GM21367 (cell line): ENCODE measurements around the gene LCE6A.

ENCODE experiments used
- ATAC-seq: cut with Tn5 transposase; IDR thresholded peaks from one replicate; pipeline ENCODE4 v1.9.1; 2021; ENCODE audit not compliant: unreplicated experiment

LCE6A gene

DNA sequence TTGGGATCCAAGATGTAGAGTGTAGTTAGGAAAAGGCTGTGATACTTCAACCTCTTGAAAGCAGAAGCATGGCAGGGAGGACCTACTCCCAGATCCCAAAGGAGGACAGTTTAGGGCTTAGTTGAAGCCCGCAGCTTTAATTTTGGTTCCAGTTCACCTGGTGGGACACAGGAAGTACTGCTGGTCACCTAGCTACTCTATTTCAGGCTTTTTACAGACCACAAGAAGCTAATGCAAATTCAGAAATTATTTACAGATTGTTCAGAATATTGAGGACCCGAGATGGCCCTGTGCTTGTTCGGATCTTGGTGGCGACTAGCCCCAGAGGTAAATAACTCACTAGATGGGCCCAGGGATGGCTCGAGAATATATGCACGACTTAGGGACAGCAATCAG, 29.1 kb downstream of the LCE6A start:
- ATAC-seq, result no peak

DNA sequence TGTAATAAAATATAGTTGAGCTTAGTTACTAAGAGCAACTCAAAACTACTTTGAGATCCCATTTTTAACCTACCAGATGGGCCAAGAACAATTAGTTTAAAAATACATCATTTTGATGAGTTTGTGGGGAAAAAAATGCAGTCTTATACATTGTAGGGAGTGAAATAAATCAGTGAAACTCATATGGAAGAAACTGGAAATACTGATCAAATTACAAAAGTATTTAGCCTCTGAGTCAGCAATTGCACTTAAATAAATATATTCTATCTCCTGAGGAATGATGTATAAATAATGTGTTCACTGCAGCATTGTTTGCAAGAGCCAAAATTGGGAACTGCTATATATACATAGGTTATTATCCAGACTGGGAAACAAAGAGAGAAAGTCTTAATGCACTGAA, 30.8 kb downstream of the LCE6A start:
- ATAC-seq, result no peak

DNA sequence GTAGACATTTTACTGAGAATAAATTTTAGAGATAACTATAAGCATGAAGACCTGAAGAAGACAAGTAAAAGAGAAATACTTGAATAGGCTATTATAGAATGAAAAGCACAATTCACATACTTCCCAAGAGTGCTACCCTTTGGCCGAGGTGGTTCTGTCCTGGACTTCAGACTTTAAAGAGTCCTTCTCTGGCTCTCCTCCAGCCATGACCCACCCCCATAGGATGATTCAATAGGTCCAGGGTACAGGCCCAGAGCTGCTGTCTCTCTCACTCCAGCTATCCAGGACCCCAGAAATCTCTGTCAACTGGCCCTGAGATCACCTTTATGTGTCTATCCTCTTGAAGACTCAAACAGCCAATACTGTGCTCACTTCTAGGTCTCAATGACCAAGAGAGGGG, 34.2 kb downstream of the LCE6A start:
- ATAC-seq, result no peak

DNA sequence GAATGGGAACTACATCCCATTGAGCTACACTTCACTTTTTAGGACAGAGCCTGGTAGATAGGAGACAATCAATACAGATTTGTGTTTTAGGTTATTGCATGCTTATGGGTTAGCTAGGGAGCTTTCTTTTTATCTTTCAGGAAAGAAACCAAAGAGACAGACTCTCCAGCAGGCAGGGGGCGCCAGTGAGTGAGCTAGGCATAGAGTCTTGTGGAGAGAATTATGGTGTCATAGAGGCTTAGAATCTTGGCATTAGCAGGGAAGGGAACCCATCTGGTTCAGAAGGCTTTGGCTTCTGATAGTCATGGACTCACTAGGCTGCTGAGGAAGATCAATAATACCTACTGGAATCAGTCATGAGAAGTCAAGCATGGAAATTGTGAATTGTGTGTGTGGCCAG, 35.4 kb downstream of the LCE6A start, which contains the start of gene SMCP:
Gene SMCP (plus strand): TSS at position 281 of the 400 bp plus-strand sequence. CDS start 6,101 bp downstream, outside the sequence.
- ATAC-seq, result no peak

DNA sequence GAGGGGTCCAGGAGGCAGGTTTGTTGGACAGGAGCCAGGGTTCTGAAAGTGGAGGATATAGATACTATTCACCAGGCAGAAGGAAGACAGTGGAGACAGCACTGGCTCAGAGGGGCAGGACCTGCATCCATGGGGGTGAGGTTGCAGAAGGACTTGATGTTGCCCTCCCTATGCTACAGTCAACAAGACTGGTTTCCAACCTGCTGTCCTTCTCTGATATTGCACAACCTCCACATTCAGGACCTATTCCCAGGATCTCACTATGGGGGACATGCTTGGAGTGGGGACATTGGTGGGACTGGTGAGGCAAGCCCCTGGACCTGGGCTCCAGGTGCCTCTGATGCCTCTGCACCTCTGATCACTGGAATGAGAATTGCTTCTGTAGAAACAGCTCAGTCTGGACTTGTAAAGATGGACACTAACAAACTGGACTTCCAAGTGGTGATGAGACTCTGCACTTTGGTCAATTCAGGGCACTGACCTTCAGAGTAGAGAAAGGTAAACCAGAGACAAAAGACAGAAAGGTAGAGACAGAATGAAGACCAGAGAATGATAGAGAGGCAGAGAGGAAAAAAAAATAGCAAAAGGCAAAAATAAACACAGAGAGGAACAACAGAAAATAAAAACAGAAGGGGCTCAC, 37.0 kb downstream of the LCE6A start:
- no peak for ATAC-seq

DNA sequence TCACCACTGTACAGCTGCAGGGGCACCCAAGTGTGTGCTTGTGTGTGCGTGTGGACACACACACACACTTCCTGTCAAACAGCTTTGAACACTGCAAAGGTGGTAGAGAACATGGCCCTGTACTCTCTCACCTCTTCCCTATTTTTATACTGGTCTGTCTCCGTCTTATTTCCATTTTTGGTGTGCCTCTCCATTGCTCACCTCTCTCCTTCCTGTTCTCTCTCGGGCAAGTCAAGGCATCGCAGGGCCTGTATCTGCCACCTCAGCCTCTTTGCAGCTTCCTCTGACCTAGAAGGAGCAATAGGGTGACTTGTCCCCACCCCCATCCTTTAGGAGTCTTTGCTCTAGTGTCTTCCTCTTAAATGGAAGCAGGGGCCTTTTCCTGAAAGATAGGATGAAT, 37.7 kb downstream of the LCE6A start:
- no peak for ATAC-seq

DNA sequence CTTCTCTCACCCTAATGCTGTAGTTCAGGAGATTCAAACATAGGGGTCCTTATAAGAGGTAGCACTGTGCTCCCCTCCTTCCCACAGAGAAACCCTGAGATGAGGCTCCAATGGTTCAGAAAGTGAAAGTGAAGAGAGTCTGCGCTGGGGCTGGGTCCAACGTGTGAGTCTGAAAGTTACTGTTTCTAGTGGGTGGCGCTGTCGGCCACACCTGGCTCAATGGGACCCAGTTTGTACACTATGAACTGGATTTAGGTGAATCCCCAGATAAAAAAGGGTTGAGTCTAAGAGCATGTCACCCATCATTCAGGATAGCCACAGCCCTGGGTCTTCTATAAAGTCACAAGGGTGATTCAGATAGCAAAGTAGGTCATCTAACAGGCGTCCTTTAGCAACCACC, 38.3 kb downstream of the LCE6A start:
- peak; percentile 47 for ATAC-seq

DNA sequence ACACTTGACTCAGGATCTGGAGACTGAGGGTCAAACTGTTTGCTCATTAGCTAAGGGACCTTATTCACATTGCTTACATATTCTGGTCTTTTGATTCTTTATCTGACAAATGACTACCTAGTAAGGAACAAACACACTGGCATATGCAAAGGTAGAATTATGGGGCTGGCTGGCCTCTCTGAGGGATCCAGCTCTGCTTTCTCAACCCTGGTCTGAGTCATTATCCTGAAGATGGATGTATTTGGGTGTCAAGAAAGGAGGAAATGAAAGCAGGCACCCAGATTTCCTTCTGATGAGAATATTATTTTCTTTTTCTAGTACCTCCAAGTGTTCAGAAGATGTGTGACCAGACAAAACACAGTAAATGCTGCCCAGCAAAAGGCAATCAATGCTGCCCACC, 41.4 kb downstream of the LCE6A start:
- no peak for ATAC-seq

DNA sequence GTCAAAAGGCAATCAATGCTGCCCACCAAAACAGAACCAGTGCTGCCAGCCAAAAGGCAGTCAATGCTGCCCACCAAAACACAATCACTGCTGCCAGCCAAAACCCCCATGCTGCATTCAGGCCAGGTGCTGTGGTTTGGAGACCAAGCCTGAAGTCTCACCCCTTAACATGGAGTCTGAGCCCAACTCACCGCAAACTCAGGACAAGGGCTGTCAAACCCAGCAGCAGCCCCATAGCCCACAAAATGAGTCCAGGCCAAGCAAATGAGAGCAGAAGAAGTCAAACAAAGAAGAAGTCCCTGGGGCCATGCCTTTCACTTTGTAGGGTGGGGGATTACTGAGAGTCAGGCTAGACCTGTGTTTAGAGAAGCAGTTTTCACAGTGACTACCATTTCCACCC, 41.9 kb downstream of the LCE6A start:
- ATAC-seq, result no peak

DNA sequence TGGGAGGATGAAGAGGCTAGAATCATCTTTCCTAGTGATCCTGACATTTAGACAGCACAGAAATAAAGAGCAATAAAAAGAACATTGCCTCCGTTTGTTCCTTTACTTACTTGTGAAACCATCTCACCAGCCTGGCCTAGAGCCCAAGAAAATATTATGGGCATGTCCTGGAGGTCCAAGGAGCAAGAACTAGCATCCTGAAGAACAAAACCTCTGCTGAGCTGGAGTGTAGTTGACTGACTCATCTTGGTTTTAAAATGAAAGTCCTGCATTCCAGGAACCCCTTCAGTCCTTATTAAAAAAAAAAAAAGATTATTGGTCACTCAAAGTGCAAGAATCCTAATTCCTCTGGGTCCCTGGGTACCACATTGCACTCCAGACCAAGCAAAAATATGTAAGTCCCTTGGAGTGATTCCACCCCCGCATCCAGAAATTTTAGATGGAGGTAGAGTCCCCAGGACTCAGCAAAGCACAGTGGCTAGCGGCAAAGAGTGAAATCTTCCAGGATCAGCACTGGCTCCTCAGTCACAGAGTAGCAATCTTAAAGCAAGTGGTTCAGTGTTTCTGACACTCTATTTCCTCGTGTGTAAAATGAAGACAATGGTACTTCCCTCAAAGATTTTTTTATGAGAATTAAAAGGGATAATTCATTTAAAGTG, 42.4 kb downstream of the LCE6A start:
- ATAC-seq, result no peak

DNA sequence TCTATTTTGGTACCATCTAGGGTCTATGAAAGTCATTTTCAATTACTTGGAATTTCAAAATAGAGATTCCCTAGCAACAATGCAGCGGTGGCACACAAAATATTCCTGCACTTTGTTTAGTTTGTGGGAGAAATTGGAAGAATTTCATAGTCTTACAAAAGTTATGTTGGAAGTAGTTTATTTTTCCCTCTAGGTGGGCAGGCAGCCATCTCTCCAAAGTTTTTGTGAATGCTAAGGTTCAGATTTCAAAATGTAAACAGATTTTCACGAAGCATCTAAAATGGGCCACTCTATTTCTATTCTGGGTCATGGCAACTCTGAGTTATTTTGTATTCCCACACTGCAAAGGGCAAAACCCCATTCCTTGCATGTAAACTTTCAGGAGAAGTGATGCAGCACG, 43.4 kb downstream of the LCE6A start:
- ATAC-seq, result no peak

DNA sequence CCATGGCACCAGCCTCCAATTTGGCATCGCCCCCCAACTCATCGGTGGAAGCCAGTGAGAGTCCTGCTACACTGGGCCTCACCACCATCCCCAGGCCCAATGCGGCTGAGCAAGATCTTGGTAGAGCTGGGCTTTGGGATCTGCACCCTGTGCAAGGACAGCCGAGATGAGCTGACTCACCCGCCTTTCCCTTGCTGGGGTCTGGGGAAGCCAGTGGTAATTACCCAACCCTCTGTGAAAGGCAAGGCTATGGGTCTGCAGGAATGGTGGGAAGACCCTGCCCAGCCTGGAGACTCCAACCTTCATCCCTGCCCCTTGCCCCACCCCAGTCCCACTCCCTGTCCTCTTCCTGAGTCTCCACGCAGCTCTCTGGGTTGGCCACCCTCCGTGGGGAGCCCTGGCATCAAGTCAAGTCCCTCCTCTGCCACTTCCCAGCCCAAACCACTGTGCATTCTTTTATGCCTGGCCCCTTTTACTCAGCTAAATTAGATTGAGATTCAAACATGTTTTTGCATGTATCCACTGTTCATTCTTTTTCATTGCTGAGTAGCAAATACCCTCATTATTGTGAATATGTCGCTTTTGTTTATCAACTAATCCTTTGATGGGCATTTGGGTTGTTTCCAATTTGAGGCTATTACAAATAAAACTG, 44.2 kb downstream of the LCE6A start:
- no peak for ATAC-seq

DNA sequence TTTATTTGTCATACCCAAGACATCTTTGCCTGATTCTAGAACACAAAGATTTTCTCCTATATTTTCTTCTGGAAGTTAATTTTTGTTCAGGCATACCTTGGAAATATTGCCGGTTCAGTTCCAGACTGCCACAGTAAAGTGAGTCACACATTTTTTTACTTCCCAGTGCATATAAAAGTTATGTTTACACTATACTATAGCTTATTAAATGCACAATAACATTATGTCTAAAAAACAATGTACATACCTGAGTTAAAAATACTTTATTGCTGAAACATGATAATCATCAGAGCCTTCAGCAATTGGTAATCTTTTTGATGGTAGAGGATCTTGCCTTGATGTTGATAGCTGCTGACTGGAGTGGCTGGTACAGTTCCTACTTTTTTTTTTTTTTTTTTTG, 45.5 kb downstream of the LCE6A start:
- ATAC-seq, result no peak
